GM21381 (cell line): Measurements from ENCODE around the gene CCNF.
"Not testable (repeated sequence)": the region's sequence is repeated elsewhere in the genome, so short reads cannot be mapped to it uniquely, and the experiment has no call there.

Source experiments
- ATAC-seq: cut with Tn5 transposase; IDR thresholded peaks from one replicate; pipeline ENCODE4 v1.9.1; 2021; ENCODE audit warnings: mild to moderate bottlenecking, moderate library complexity; ENCODE audit not compliant: unreplicated experiment

Gene CCNF

GRCh38 chr16:2427526-2427925, 1.7 kb upstream of the CCNF start:
- ATAC-seq = no peak

GRCh38 chr16:2428051-2428783, 1.0 kb upstream of the CCNF start:
- no peak for ATAC-seq

- no peak for ATAC-seq
Measured at GRCh38 chr16:2428784-2429033, 538 bp upstream of the CCNF start.

GRCh38 chr16:2429771-2430663, 770 bp downstream of the CCNF start:
- no peak for ATAC-seq

GRCh38 chr16:2432286-2432685, 3.0 kb downstream of the CCNF start:
- ATAC-seq = no peak

- no peak for ATAC-seq
Measured at GRCh38 chr16:2432801-2433505, 3.7 kb downstream of the CCNF start.

GRCh38 chr16:2435236-2435635, 6.0 kb downstream of the CCNF start:
- ATAC-seq = not testable (repeated sequence)

GRCh38 chr16:2436110-2436509, 6.9 kb downstream of the CCNF start:
- ATAC-seq = no peak

GRCh38 chr16:2437032-2437790, 8.0 kb downstream of the CCNF start:
- ATAC-seq = no peak

GRCh38 chr16:2438121-2438520, 8.9 kb downstream of the CCNF start:
- ATAC-seq = no peak

- ATAC-seq = no peak
Measured at GRCh38 chr16:2439598-2439997, 10.4 kb downstream of the CCNF start.

GRCh38 chr16:2441143-2441804, 12.0 kb downstream of the CCNF start:
- ATAC-seq = not testable (repeated sequence)

- no peak for ATAC-seq
Measured at GRCh38 chr16:2443555-2443954, 14.3 kb downstream of the CCNF start.

GRCh38 chr16:2447920-2448583, 18.8 kb downstream of the CCNF start:
- ATAC-seq = no peak

GRCh38 chr16:2449118-2449517, 19.9 kb downstream of the CCNF start:
- ATAC-seq = no peak

GRCh38 chr16:2450535-2450934, 21.3 kb downstream of the CCNF start:
- no peak for ATAC-seq

- no peak for ATAC-seq
Measured at GRCh38 chr16:2450975-2451381, 21.7 kb downstream of the CCNF start.

GRCh38 chr16:2451851-2452320, 22.6 kb downstream of the CCNF start:
- ATAC-seq = no peak

- ATAC-seq = no peak
Measured at GRCh38 chr16:2452650-2453049, 23.4 kb downstream of the CCNF start.
